ENCODE measurements around the gene OSBPL10. TPM values are rescaled to one million over a fixed set of nuclear protein-coding genes. Genes with fewer than 3 reads are reported as not detected.

The OSBPL10 gene
- total RNA-seq, 2 donors from 2014 or later, result 82.8 to 127 TPM

DNA sequence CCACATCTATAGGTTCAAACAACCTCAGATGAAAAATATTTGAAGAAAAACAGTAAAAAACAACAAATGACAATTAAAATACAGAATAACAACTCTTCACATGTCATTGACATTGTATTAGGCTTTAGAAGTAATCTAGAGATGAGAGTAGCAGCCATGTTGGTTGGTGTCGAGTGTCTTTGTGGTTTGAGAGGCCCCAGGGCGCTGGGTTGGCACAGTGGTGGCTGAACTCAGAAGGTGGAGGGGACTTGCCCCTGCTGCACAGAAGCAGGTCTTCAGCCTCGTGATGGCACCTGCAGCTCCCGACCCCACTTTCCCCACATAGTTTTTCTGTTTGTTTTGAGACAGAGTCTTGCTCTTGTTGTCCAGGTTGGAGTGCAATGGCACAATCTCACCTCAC is 187.2 kb downstream of the OSBPL10 start:
- intact Hi-C loops (cut with DNase I), result no loop called here
- Histone ChIP-seq H3K27me3 (replicated peaks; ENCODE audit: insufficient read depth) (no peaks in the 10 kb centered on the region), H3K36me3 (no peaks in the 10 kb centered on the region), H3K9me3 (no peaks in the 10 kb centered on the region), H3K27ac (no peak overlapping the region), H3K4me1 (replicated peaks) (no peaks in the 10 kb centered on the region), H3K4me3 (no peak overlapping the region)
- DNase-seq (ENCODE audit: low spot score), result no peak
- TF ChIP-seq, protein P1, sequence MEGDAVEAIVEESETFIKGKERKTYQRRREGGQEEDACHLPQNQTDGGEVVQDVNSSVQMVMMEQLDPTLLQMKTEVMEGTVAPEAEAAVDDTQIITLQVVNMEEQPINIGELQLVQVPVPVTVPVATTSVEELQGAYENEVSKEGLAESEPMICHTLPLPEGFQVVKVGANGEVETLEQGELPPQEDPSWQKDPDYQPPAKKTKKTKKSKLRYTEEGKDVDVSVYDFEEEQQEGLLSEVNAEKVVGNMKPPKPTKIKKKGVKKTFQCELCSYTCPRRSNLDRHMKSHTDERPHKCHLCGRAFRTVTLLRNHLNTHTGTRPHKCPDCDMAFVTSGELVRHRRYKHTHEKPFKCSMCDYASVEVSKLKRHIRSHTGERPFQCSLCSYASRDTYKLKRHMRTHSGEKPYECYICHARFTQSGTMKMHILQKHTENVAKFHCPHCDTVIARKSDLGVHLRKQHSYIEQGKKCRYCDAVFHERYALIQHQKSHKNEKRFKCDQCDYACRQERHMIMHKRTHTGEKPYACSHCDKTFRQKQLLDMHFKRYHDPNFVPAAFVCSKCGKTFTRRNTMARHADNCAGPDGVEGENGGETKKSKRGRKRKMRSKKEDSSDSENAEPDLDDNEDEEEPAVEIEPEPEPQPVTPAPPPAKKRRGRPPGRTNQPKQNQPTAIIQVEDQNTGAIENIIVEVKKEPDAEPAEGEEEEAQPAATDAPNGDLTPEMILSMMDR (IDR thresholded peaks at IDR 0.05), result no peak
- TF ChIP-seq POLR2A (IDR thresholded peaks at IDR 0.05), result no peak
- no peak for TF ChIP-seq POLR2AphosphoS5 (IDR thresholded peaks at IDR 0.05)
- WGBS, result 96% methylated on average over 4 of the region's 4 CpGs

DNA sequence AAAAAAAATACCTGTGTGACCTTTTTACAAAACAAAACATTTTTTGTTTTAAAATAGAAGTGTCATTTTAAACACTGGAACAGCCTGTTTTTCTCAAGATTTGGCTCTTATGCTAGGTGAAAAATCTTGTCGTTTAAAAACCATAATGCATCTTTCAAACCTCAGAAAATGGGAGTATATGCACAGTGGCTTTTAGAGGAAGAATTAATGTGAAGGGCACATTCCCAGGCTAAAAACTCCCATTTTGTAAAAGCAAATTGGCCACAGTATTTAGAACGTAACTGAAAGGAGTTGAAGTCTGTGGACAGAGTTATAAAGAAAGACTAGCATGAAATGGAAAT is 190.0 kb downstream of the OSBPL10 start:
- no peak for DNase-seq (ENCODE audit: low spot score)
- Histone ChIP-seq H3K4me3 (no peak overlapping the region), H3K27ac (no peak overlapping the region), H3K9me3 (no peaks in the 10 kb centered on the region), H3K36me3 (no peaks in the 10 kb centered on the region), H3K27me3 (replicated peaks; ENCODE audit: insufficient read depth) (no peaks in the 10 kb centered on the region), H3K4me1 (replicated peaks) (no peaks in the 10 kb centered on the region)
- 53% methylated on average over 2 of the region's 2 CpGs for WGBS
- TF ChIP-seq, protein P1 (IDR thresholded peaks at IDR 0.05), result no peak
- no peak for TF ChIP-seq POLR2AphosphoS5 (IDR thresholded peaks at IDR 0.05)
- TF ChIP-seq POLR2A (IDR thresholded peaks at IDR 0.05), result no peak
- intact Hi-C loops (cut with DNase I), result no loop called here

DNA sequence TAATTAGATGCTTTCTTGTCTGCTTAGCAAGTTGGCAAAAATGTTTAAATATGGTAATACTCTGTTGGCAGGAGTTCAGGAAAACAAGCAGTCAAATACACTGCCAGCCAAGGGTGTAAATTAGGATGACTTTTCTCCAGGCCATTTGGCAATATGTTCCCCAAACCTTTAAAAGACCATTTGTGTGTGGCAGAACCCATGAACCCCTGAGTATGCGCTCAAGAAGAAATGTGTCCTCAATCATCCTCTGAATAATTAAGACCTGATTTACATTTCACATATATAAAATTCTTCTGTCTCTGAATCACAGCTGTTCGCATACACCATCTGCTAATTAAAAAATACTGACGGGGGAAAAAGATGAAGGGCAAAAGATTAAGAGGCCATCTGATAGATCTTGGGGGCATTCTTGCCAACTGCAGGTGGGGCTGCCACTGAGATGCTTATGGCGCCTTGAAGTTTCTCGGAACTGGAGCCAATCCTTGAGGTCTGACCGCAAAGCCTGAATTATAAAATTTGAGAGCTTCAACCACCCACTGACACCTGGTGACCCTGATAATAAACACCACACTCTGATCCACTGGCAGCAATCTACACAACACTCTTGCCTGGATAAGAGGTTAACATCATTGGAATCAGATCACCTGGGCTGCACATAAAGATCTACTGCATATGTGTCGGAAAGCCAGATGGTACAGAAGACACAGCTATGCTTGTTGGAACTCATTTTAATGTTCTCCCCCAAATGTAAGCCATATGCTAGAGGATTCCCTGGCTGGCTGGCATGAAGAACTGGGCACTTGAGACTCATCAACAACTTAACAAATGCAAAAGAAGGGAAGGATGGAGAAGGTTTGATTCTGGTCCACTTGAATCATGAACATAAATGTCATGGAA is 190.6 kb downstream of the OSBPL10 start:
- Histone ChIP-seq H3K4me3 (no peak overlapping the region), H3K9me3 (no peaks in the 10 kb centered on the region), H3K4me1 (replicated peaks) (no peaks in the 10 kb centered on the region), H3K27me3 (replicated peaks; ENCODE audit: insufficient read depth) (no peaks in the 10 kb centered on the region), H3K36me3 (no peaks in the 10 kb centered on the region), H3K27ac (no peak overlapping the region)
- intact Hi-C loops (cut with DNase I), result no loop called here
- 91% methylated on average over 7 of the region's 7 CpGs for WGBS
- DNase-seq (ENCODE audit: low spot score), result no peak
- no peak for TF ChIP-seq POLR2AphosphoS5 (IDR thresholded peaks at IDR 0.05)
- no peak for TF ChIP-seq POLR2A (IDR thresholded peaks at IDR 0.05)
- TF ChIP-seq, protein P1 (IDR thresholded peaks at IDR 0.05), result no peak

DNA sequence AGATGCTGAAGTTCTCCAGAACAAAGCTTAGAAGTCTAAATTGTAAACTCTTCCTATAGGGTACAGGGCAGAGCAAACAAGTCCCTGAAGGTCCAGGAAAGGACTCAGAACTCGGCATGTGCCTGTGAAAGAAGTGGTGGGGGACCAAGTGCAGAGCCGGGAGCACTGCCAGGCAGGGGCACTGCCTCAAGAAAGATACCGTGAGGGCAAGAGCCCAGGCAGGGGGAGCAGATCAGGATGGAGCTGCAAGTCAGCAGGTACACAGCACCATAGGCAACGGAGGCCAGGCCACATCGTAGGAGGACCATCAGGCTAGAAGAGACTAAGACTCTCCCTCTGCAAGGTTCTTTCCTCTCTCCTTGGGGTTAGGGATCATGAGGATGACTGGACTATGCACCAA is 191.6 kb downstream of the OSBPL10 start:
- H3K4me1 ChIP-seq (replicated peaks), result no peaks in the 10 kb centered on the region
- intact Hi-C loops (cut with DNase I), result no loop called here
- TF ChIP-seq POLR2A (IDR thresholded peaks at IDR 0.05) (no peak), POLR2AphosphoS5 (IDR thresholded peaks at IDR 0.05) (no peak)
- TF ChIP-seq, protein P1 (IDR thresholded peaks at IDR 0.05), result no peak
- H3K27me3 ChIP-seq (replicated peaks; ENCODE audit: insufficient read depth), result no peaks in the 10 kb centered on the region
- 89% methylated on average over 5 of the region's 5 CpGs for WGBS
- no peak for DNase-seq (ENCODE audit: low spot score)
- no peak overlapping the region for H3K4me3 ChIP-seq
- H3K9me3 ChIP-seq, result no peaks in the 10 kb centered on the region
- H3K36me3 ChIP-seq, result no peaks in the 10 kb centered on the region
- no peak overlapping the region for H3K27ac ChIP-seq

DNA sequence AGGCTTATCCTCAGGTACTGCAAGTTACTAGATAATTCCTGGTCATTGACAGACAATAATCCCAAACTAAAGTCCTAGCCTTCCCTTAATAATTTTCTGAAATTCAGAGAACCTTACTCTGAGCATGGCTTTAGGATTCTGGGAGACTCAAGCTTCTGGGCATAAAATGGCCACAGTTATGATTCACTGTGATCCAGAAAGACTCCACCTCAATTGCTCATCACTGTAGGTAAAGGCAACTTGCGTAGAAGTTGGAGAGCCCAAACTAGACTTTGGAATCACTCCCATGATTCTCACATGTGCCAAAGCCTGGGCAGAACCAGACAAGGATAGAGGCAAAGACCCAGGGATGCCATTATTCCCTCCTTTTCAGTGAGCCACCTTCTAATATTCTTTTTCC is 195.3 kb downstream of the OSBPL10 start:
- 100% methylated on average over 1 of the region's 1 CpG for WGBS
- no peak overlapping the region for H3K27ac ChIP-seq
- intact Hi-C loops (cut with DNase I), result no loop called here

More for the DNA sequence above, 195.3 kb downstream of the OSBPL10 start:
- Histone ChIP-seq H3K27me3 (replicated peaks; ENCODE audit: insufficient read depth) (no peaks in the 10 kb centered on the region), H3K36me3 (no peaks in the 10 kb centered on the region), H3K9me3 (no peaks in the 10 kb centered on the region), H3K4me3 (no peak overlapping the region), H3K4me1 (replicated peaks) (no peaks in the 10 kb centered on the region)
- DNase-seq (ENCODE audit: low spot score), result no peak
- TF ChIP-seq, protein P1 (IDR thresholded peaks at IDR 0.05), result no peak
- TF ChIP-seq POLR2AphosphoS5 (IDR thresholded peaks at IDR 0.05) (no peak), POLR2A (IDR thresholded peaks at IDR 0.05) (no peak)

All from prostate gland (tissue), 2 donors.